Measurements from ENCODE around the gene NOX3. TPM values are rescaled to one million over a fixed set of nuclear protein-coding genes. Genes with fewer than 3 reads are reported as not detected.

The NOX3 gene
- total RNA-seq, 1 donor from 2014 or later = not detected

GRCh38 chr6:155429321-155429893, 26.2 kb downstream of the NOX3 start:
- no peaks in the 10 kb centered on the region for H3K27me3 ChIP-seq (ENCODE audit: low read depth)
- ATAC-seq = no peak
- no peaks in the 10 kb centered on the region for H3K9me3 ChIP-seq
- H3K27ac ChIP-seq = no peak overlapping the region
- intact Hi-C loops (cut with DNase I) = no loop called here
- no peak for TF ChIP-seq CTCF (IDR thresholded peaks at IDR 0.05)
- H3K4me3 ChIP-seq = no peak overlapping the region
- no peaks in the 10 kb centered on the region for H3K36me3 ChIP-seq
- no peak for DNase-seq
- no peaks in the 10 kb centered on the region for H3K4me1 ChIP-seq

- intact Hi-C loops (cut with DNase I) = no loop called here
- ATAC-seq = no peak
Observed at GRCh38 chr6:155426408-155426945, 29.2 kb downstream of the NOX3 start.

GRCh38 chr6:155424181-155424580, 31.5 kb downstream of the NOX3 start:
- Histone ChIP-seq H3K36me3 (no peaks in the 10 kb centered on the region), H3K27ac (no peak overlapping the region), H3K4me3 (no peak overlapping the region), H3K27me3 (ENCODE audit: low read depth) (no peaks in the 10 kb centered on the region), H3K4me1 (no peaks in the 10 kb centered on the region), H3K9me3 (no peaks in the 10 kb centered on the region)
- TF ChIP-seq CTCF (IDR thresholded peaks at IDR 0.05) = no peak
- no peak for ATAC-seq
- intact Hi-C loops (cut with DNase I) = no loop called here
- no peak for DNase-seq

More at GRCh38 chr6:155426408-155426945, 29.2 kb downstream of the NOX3 start:
- no peaks in the 10 kb centered on the region for H3K9me3 ChIP-seq
- no peak overlapping the region for H3K27ac ChIP-seq
- no peaks in the 10 kb centered on the region for H3K4me1 ChIP-seq
- no peak for DNase-seq
- TF ChIP-seq CTCF (IDR thresholded peaks at IDR 0.05) = no peak
- no peaks in the 10 kb centered on the region for H3K36me3 ChIP-seq
- no peak overlapping the region for H3K4me3 ChIP-seq
- H3K27me3 ChIP-seq (ENCODE audit: low read depth) = no peaks in the 10 kb centered on the region

- no peak overlapping the region for H3K4me3 ChIP-seq
- ATAC-seq (no peak), DNase-seq (no peak)
- no peak overlapping the region for H3K27ac ChIP-seq
- no peak for TF ChIP-seq CTCF (IDR thresholded peaks at IDR 0.05)
- peaks cover 14% of the 10 kb centered on the region for H3K4me1 ChIP-seq
- H3K9me3 ChIP-seq = no peaks in the 10 kb centered on the region
- H3K27me3 ChIP-seq (ENCODE audit: low read depth) = no peaks in the 10 kb centered on the region
- no peaks in the 10 kb centered on the region for H3K36me3 ChIP-seq
- intact Hi-C loops (cut with DNase I) = no loop called here
Observed at GRCh38 chr6:155422635-155423034, 33.0 kb downstream of the NOX3 start.

GRCh38 chr6:155420492-155420891, 35.1 kb downstream of the NOX3 start:
- H3K9me3 ChIP-seq = no peaks in the 10 kb centered on the region
- no peak overlapping the region for H3K4me3 ChIP-seq
- intact Hi-C loops (cut with DNase I) = no loop called here
- H3K27me3 ChIP-seq (ENCODE audit: low read depth) = no peaks in the 10 kb centered on the region
- ATAC-seq = no peak
- no peaks in the 10 kb centered on the region for H3K36me3 ChIP-seq
- no peak for TF ChIP-seq CTCF (IDR thresholded peaks at IDR 0.05)
- no peak for DNase-seq
- no peak overlapping the region for H3K27ac ChIP-seq
- H3K4me1 ChIP-seq = peaks cover 18% of the 10 kb centered on the region

All from lower lobe of right lung (tissue), 2 donors.